GM21786 (cell line): ENCODE data around the gene ZNRF2.
"Not testable (repeated sequence)": the region's sequence is repeated elsewhere in the genome, so short reads cannot be mapped to it uniquely, and the experiment has no call there.

Experiments
- ATAC-seq: cut with Tn5 transposase; IDR thresholded peaks from one replicate; pipeline ENCODE4 v1.9.1; 2021; ENCODE audit not compliant: unreplicated experiment

ZNRF2 gene

DNA sequence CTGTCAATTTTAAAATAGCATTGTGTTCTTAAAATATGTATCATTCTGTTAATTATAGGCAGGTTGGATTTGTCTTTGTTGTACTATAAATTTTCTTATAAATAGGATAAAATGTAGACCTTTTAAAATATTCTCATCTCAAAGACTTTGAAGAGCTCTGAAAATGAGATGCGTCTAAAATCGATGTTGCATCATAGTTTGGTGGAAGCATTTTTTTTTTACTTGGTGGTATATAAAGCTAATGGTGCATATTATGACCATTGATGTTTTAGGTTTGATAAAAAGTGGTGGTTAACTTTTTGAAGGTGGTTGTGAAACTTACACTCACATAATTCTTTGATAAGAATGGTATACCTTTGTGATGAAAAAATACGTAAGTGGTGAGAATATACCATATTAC lies 69.1 kb downstream of the ZNRF2 start:
- no peak for ATAC-seq

DNA sequence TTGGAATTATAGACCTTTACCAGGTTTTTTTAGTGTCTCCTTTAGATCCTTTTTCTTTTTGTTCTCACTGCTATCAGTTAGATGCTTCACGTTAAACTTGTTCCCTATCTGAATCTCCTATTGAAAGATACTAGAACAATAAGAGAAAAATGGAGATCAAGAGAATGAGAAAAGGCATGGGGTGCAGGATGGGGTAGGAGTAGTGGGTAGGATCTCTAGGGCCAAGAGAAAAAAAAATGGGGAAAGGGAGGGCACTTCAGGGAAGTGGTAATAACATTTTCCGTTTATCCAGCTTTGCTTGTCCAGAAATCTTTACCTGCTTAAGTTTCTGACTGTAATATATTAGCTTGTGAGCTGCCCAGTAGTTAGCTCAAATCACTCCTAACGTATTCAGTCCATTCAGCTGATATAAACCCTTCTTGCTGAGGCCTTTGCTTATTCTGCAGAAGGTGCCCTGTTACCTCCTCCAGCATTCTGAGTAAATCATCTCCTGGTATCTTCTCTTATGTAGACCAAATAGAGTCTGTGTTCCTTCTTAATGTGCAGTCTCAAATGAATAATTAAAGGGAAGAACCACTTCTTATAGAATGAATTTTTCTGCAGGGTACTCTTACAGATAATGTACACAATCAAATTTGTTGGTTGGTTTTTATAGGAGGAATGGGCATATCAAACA lies 69.7 kb downstream of the ZNRF2 start:
- no peak for ATAC-seq

DNA sequence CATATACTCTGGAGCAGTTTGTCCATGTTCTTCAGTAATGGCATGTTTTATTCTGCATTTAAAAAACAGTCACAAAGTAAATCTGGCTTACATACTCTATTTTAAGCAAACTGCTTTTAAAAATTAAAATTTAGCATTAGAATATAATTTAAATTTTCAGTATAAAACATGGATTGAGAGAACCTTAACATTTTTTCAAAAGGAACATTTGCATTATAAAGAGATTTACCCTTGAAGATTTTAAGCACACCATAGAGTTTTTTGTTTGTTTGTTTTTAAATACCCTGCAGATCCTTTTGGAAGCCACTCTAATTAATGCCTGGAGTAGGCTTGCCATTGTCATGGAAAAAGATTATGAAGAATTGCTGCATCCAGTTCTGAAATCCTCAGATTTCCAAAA lies 70.4 kb downstream of the ZNRF2 start:
- no peak for ATAC-seq

DNA sequence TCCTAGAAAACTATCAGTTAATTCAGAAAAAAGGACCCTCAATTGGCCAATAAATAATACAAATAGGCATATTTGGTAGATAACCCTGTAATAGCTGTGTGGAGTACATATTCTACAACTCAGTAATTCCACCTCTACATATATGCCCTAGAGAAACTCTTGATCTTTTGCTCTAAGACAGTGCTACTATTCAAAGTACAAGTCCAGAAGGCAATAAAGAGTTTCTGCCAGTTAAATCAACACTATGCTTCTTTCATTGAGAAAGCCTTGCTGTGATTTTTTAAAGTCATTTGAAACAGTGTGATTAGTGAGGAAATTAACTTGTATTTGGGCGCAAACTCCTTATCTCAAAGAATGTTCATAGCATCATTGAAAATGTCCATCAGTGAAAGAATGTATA lies 75.6 kb downstream of the ZNRF2 start:
- ATAC-seq: no peak

DNA sequence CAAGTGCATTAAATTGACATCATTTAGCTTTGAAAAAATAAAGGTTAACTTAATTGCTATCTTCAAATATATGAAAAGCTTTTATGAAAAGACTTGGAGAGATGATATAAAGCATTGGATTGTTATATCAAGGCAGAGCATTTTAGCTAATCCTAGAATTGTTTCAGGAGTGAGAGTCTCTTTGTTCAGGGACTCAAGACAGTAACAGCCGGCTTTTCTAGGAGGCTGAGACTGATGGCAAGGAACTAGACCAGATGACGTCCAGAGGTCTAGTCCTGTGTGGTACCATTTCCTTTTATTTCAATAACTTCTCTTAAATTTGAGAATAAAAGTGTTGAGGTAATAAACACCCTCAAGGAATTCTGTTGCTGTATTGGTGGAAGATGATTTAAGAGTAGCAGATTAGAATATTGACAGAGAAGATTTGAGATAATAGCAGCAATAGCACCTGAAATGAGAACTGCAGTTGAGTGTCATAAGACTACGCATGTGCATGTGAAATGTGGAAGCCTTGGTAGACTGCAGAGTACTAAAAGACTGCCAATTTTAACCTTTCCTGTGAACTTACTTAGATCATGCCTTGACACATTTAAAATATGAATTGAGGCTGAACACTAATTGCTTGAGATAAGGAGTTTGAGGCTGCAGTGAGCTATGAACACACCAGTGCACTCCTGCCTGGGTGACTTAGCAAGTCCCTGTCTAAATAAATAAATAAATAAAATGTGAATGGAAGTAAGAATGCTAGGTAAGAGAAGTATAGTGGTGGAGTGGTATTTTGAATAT lies 79.6 kb downstream of the ZNRF2 start:
- no peak for ATAC-seq

DNA sequence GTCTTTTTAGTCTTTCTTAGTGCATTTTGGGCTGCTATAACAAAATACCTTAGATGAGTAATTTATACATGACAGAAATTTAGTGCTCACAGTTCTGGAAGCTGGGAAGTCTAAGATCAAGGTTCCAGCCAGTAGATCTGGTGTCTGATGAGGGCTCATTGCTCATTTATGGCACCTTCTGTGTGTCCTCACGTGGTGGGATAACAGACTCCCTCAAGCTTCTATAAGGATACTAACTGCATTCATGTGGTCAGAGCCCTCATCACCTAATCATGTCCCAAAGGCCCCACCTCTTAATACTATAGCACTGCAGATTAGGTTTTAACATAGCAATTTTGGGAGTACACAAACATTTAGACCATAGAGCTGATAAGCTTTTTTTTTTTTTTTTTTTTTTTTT lies 80.4 kb downstream of the ZNRF2 start:
- ATAC-seq: no peak

DNA sequence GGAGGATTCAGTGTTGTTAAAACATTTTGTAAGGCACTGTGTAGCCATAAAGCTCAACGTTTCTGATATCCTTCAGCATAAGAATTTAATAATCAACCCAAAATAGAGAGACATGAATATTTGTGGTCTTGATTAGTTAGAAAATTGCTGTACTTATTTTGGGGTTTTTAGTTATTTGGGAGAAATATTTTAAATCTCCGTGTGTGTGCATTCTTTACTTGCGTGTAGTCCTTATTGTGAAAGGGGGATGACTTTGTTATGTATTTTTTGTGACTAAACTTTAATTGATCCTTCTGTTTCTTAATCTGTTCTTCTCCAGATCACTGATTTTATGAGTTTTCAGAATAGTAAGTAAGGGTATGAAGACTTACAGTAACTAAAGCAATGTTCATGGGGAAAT lies 81.2 kb downstream of the ZNRF2 start:
- ATAC-seq: no peak

DNA sequence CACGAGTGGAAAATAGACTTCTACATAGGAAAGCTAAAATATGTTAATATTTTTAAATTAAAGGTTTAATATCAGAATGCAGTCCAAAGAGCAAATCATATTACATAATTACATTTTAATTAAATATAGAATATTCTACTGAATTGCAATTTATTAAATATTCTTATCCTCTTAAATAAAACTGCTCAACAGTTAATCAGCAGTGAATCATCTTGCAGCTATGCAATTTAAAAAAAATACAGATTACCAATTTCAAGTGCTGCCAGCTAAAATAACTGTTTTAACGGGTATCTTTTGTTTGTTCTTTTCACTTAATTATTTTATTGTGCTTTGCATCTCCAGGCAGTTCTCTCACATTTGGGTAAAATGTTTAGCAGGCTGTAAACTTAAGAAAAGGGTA lies 82.2 kb downstream of the ZNRF2 start:
- no peak for ATAC-seq

DNA sequence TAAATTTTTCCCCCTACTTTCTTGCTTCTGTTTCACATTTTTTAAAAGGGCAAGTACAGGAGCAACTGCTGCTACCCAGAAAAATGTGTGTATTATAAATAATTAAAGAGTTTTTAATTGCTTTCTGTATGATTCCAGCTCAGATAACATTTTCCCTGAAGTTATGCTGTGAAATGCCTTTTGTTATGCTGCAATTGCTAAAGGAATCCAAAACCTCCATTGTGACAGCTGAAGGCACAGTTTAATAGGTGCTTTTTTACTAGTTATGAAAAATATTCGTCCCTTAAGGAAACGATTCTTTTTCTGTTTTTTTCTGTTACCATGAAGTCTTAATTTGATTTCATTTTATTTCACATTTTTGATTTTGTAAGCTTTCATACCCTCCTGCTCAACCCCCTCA lies 83.2 kb downstream of the ZNRF2 start:
- no peak for ATAC-seq

DNA sequence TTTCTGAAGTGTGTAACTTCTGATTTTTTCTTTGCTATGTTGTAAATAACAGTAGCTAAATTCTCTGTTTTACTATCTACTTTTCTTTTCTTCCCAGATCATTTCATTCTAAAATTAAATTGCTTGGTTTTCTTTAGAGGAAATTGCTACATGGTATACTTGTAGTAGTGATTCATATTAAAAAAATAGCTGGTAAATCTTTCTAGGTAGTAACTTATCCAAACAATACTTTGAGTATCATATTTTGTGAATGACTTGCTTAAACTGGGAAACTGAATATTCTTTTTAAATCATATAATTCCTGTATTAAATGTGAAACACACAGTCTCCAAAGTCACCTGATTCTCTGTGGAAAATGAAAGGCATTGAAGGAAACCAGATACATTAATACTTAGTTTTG lies 85.5 kb downstream of the ZNRF2 start:
- no peak for ATAC-seq

DNA sequence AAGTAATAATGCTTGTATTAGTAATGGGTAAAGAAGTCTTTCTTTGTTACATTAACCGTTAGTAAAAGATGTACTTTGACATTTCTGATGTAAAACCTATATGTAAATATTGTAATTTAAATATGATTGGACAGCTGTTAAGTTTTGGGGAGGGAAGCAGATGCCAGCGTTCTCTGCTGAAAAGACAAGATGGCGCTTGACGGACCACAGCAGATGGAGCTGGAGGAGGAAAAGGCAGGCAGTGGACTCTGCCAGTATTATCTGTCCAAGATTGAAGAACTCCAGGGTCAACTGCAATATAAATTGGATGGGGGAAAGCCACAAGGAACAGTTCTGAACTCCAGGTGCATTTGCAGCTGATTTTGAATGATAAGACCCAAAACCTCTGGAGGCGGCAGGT lies 86.9 kb downstream of the ZNRF2 start:
- no peak for ATAC-seq

DNA sequence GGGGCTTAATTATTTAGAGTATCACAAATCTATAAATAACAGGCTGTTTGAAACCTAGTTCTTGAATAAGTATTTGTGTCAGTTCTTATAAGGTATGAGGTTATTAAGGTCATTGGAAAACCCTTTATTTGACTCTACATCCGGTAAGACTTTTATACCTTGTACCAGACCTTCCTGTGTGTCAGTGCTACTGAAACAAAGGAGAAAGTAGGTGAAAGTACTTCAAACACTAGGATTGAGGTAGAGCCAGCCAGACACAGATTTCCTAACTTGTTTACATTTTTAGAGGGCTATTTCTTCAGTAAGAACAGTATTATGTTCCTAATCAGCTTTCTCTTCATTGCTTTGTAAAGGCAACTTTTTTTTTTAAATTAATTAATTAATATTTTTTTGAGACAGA lies 93.9 kb downstream of the ZNRF2 start:
- ATAC-seq: no peak

DNA sequence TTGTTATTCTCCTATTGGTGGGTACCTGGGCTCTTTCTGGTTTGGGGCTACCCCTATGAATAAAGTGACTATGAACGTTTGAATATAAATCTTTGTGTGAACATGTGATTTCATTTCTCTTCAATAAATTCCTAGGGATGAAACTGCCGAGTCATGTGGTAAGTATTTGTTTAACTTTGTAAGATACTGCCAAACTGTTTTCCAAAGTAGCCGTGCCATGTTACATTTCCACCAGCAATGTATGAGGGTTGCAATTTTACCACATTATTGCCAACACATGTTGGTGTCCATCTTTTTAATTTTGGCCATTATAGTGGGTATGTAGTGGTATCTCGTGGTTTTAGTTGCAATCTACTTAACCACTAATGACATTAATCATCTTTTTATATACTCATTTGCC lies 94.7 kb downstream of the ZNRF2 start:
- ATAC-seq: no peak

DNA sequence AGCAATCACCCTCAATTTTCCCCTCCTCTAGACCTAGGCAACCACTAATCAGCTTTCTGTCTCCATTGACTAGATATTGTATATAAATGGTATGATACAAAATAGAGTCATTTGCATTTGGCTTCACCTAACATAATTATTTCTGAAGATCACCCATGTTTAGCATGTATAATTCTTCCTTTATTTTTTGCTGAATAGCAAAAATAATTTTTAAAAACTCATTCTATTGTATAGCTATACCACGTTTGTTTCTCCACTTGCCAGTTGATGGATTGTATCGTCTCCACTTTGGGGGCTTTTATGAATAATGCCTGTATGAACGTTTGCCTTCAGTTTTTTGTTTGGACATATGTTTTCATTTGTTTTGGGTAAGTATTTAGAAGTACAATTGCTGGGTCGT lies 95.3 kb downstream of the ZNRF2 start:
- no peak for ATAC-seq

DNA sequence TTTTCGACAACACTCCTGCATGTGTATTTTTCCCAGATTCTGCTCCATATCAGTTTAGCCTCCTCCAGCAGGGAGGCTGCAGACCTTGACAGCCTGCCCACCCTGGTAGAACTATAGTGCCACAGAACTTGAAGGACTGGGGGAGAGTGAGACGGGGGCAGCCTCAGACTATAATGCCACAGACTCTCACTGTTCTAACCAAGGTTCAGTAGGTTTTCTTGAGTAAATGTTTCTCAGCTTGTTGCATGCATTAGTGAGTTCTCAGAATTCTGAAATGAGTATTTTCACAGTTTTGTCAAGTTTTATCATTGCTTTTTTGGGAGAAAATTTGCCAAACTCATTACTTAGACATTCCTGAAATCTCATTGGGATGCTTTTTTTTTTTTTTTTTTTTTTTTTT lies 95.9 kb downstream of the ZNRF2 start:
- no peak for ATAC-seq

DNA sequence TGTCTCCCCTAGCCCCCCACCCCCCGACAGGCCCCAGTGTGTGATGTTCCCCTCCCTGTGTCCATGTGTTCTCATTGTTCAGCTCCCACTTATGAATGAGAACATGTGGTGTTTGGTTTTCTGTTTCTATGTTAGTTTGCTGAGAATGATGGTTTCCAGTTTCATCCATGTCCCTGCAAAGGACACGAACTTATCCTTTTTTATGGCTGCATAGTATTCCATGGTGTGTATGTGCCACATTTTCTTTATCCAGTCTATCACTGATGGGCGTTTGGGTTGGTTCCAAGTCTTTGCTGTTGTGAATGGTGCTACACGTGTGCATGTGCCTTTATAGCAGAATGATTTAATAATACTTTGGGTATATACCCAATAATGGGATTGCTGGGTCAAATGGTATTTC lies 96.4 kb downstream of the ZNRF2 start:
- ATAC-seq: not testable (repeated sequence)

DNA sequence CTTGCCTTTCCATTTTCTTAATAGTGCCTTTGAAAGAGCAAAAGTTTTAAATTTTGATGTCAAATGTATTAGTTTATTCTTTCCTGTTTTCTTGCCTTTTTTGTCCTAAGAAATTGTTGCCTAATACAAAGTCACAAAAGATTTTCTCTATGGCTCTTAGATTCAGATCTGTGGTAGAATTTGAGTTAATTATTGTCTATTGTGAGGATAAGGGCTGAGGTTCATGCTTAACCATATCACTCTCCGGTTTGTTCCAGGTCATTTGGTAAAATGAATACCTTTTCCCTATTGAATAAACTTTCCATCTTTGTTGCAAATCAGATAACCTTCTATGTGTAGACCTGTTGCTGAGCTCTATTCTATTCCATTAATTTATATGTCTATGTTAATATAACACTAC lies 98.2 kb downstream of the ZNRF2 start:
- no peak for ATAC-seq

DNA sequence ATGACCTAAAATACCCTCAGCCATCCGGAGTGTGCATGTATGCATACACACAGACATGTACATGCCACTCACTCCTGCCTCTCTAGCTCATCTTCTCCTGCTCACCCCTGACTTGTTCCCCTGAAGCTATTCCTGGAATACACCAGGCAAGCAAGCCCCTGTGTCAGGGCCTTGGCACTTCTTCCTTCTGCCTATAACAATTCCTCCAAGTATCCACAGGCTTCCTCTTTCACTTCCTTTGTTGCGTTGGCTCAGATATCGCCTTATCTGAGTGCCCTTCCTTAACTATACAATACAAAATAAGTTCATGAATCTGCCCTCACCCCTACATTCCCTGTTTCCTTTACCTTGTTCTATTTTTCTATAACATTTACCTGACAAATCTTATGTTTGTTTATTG lies 105.4 kb downstream of the ZNRF2 start:
- ATAC-seq: no peak

DNA sequence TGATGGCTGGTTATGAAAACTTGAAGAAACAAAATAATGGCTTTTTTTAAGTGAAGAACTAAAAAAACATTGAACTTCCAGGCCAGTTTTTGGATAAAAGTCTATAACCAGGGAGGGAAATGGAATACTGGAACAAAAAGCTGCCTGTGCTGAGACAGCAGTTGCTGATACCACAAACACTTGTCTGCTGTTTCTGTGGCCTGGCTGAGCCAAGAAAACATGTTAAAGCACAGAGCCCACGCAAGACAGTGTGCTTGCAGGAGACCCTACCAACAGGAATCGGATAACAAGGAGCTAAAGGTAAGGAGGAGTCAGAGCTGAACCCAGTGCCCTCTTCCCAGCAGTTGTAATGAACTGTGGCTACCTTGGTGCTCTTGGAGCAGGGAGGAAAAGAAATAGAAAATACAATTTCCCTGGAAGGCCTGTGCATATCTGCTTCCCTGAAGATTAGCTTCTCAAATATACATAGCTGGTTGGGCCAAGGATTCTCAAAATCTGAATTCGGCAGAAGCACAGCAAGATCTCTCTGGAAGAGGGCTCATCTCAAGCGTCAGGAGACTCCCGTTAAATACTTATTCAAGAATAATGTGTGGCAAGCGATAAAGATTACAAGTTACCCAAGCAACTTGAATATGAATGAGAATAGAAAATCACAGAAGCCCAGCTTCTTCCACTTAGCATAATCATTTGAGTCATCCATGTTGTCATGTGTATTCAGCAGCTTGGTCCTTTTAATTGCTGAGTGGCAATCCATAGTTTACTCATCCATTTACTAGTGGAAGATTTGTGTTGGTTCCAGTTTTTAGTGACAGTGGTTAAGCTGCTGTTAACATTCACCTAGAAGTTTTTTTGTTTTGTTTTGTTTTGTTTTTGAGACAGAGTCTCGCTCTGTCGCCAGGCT lies 106.6 kb downstream of the ZNRF2 start:
- no peak for ATAC-seq

DNA sequence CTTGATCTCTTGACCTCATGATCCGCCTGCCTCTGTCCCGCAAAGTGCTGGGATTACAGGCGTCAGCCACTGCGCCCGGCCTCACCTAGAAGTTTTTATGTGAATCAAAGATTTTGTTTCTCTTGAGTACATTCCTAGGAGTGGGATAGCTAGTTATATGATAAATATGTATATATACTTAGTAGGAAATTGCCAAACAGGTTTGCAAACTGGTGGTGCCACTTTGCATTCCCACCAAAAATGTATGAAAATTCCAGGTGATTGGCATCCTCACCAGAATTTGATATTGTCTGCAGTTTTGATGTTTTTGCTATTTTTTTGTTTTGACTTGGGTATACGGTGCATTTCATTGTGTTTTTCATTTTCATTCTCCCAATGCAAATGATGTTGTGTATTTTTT lies 107.4 kb downstream of the ZNRF2 start:
- no peak for ATAC-seq

DNA sequence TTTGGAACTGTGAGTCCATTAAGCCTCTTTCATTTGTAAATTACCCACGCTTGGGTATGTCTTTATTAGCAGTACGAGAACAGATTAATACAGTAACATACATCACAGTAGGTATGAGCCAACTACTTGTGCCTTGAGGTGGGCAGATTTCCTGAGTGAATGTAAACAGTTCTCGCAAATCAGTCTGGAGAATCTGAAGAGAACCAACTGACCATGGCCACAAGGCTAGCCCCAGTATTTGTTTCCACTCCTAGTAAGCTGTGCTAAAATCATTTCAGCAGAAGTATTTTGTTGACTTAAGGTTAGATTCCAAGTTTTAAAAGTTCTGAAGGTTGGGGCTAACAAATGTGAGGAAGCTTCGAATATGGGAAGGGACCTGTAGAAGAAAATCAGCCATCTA lies 111.3 kb downstream of the ZNRF2 start:
- ATAC-seq: no peak

DNA sequence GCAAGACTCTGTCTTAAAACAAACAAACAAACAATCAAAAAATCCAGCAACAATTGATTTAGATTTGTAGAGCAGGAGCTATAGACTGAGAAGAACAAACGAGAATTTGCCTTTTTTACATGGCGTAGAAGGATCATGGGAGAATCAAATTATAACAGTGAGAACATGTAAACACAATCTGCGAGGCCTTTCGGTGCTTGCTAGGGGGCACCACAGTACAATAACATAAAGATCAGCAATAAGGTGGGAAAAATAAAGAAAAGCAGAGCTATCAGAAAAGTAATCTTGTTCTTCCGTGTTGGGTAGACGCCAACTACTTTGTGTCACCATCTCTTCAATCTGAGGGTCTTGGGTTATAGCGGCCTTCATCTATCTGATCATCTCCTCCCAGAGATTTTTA lies 112.0 kb downstream of the ZNRF2 start:
- ATAC-seq: no peak
